ENCODE measurements around the gene PLA2G4A.

The PLA2G4A gene

GRCh38 chr1:186828611-186829454, at the start of gene PLA2G4A:
Gene PLA2G4A (plus strand): TSS chr1:186828949. CDS start chr1:186854355, 25,406 bp downstream.
- Histone ChIP-seq H3K4me3 (ENCODE audit: low read length in 2 of 2) (peak within 1 kb of the TSS; percentile 93 to 98), H3K4me1 (ENCODE audit: control insufficient read depth in 2 of 2, insufficient read depth in 2 of 2, low read length in 2 of 2) (no peaks in the 10 kb centered on the region), H3K9ac (ENCODE audit: low read depth in 1 of 2, low read length in 2 of 2) (peak within 1 kb of the TSS; percentile 82 to 87), H3K36me3 (ENCODE audit: control insufficient read depth in 2 of 2, insufficient read depth in 2 of 2, low read length in 2 of 2) (no peaks in the 10 kb centered on the region), H3K9me3 (ENCODE audit: control insufficient read depth in 2 of 2, low read length in 2 of 2) (no peaks in the 10 kb centered on the region), H3K27ac (ENCODE audit: low read depth in 2 of 2, low read length in 2 of 2) (peak within 1 kb of the TSS; percentile 71 to 74), H3K27me3 (ENCODE audit: control insufficient read depth in 2 of 2, insufficient read depth in 2 of 2, low read length in 2 of 2) (no peaks in the 10 kb centered on the region)

- H3K4me3 ChIP-seq (ENCODE audit: low read length in 2 of 2) = no peak overlapping the region
- H3K4me1 ChIP-seq (ENCODE audit: control insufficient read depth in 2 of 2, insufficient read depth in 2 of 2, low read length in 2 of 2) = no peaks in the 10 kb centered on the region
- H3K36me3 ChIP-seq (ENCODE audit: control insufficient read depth in 2 of 2, insufficient read depth in 2 of 2, low read length in 2 of 2) = no peaks in the 10 kb centered on the region
- H3K27ac ChIP-seq (ENCODE audit: low read depth in 2 of 2, low read length in 2 of 2) = no peak overlapping the region
- no peaks in the 10 kb centered on the region for H3K9me3 ChIP-seq (ENCODE audit: control insufficient read depth in 2 of 2, low read length in 2 of 2)
- no peak overlapping the region for H3K9ac ChIP-seq (ENCODE audit: low read depth in 1 of 2, low read length in 2 of 2)
- H3K27me3 ChIP-seq (ENCODE audit: control insufficient read depth in 2 of 2, insufficient read depth in 2 of 2, low read length in 2 of 2) = no peaks in the 10 kb centered on the region
Observed at GRCh38 chr1:186780076-186780475, 48.7 kb upstream of the PLA2G4A start.

- Histone ChIP-seq H3K4me3 (ENCODE audit: low read length in 2 of 2) (no peak overlapping the region), H3K27me3 (ENCODE audit: control insufficient read depth in 2 of 2, insufficient read depth in 2 of 2, low read length in 2 of 2) (no peaks in the 10 kb centered on the region), H3K4me1 (ENCODE audit: control insufficient read depth in 2 of 2, insufficient read depth in 2 of 2, low read length in 2 of 2) (no peaks in the 10 kb centered on the region), H3K9me3 (ENCODE audit: control insufficient read depth in 2 of 2, low read length in 2 of 2) (no peaks in the 10 kb centered on the region), H3K27ac (ENCODE audit: low read depth in 2 of 2, low read length in 2 of 2) (no peak overlapping the region), H3K36me3 (ENCODE audit: control insufficient read depth in 2 of 2, insufficient read depth in 2 of 2, low read length in 2 of 2) (no peaks in the 10 kb centered on the region), H3K9ac (ENCODE audit: low read depth in 1 of 2, low read length in 2 of 2) (no peak overlapping the region)
Observed at GRCh38 chr1:186781730-186782129, 47.0 kb upstream of the PLA2G4A start.

- Histone ChIP-seq H3K4me1 (ENCODE audit: control insufficient read depth in 2 of 2, insufficient read depth in 2 of 2, low read length in 2 of 2) (no peaks in the 10 kb centered on the region), H3K27me3 (ENCODE audit: control insufficient read depth in 2 of 2, insufficient read depth in 2 of 2, low read length in 2 of 2) (no peaks in the 10 kb centered on the region), H3K36me3 (ENCODE audit: control insufficient read depth in 2 of 2, insufficient read depth in 2 of 2, low read length in 2 of 2) (no peaks in the 10 kb centered on the region), H3K27ac (ENCODE audit: low read depth in 2 of 2, low read length in 2 of 2) (no peak overlapping the region), H3K9ac (ENCODE audit: low read depth in 1 of 2, low read length in 2 of 2) (no peak overlapping the region), H3K4me3 (ENCODE audit: low read length in 2 of 2) (no peak overlapping the region), H3K9me3 (ENCODE audit: control insufficient read depth in 2 of 2, low read length in 2 of 2) (no peaks in the 10 kb centered on the region)
Observed at GRCh38 chr1:186782791-186783190, 46.0 kb upstream of the PLA2G4A start.

- Histone ChIP-seq H3K27me3 (ENCODE audit: control insufficient read depth in 2 of 2, insufficient read depth in 2 of 2, low read length in 2 of 2) (no peaks in the 10 kb centered on the region), H3K9ac (ENCODE audit: low read depth in 1 of 2, low read length in 2 of 2) (no peak overlapping the region), H3K36me3 (ENCODE audit: control insufficient read depth in 2 of 2, insufficient read depth in 2 of 2, low read length in 2 of 2) (no peaks in the 10 kb centered on the region), H3K27ac (ENCODE audit: low read depth in 2 of 2, low read length in 2 of 2) (no peak overlapping the region), H3K4me3 (ENCODE audit: low read length in 2 of 2) (no peak overlapping the region), H3K9me3 (ENCODE audit: control insufficient read depth in 2 of 2, low read length in 2 of 2) (no peaks in the 10 kb centered on the region), H3K4me1 (ENCODE audit: control insufficient read depth in 2 of 2, insufficient read depth in 2 of 2, low read length in 2 of 2) (no peaks in the 10 kb centered on the region)
Observed at GRCh38 chr1:186783193-186783592, 45.6 kb upstream of the PLA2G4A start.

GRCh38 chr1:186785503-186785902, 43.2 kb upstream of the PLA2G4A start:
- Histone ChIP-seq H3K27ac (ENCODE audit: low read depth in 2 of 2, low read length in 2 of 2) (no peak overlapping the region), H3K9ac (ENCODE audit: low read depth in 1 of 2, low read length in 2 of 2) (no peak overlapping the region), H3K9me3 (ENCODE audit: control insufficient read depth in 2 of 2, low read length in 2 of 2) (no peaks in the 10 kb centered on the region), H3K36me3 (ENCODE audit: control insufficient read depth in 2 of 2, insufficient read depth in 2 of 2, low read length in 2 of 2) (no peaks in the 10 kb centered on the region), H3K4me1 (ENCODE audit: control insufficient read depth in 2 of 2, insufficient read depth in 2 of 2, low read length in 2 of 2) (no peaks in the 10 kb centered on the region), H3K4me3 (ENCODE audit: low read length in 2 of 2) (no peak overlapping the region), H3K27me3 (ENCODE audit: control insufficient read depth in 2 of 2, insufficient read depth in 2 of 2, low read length in 2 of 2) (no peaks in the 10 kb centered on the region)

GRCh38 chr1:186790101-186790500, 38.6 kb upstream of the PLA2G4A start:
- Histone ChIP-seq H3K4me1 (ENCODE audit: control insufficient read depth in 2 of 2, insufficient read depth in 2 of 2, low read length in 2 of 2) (no peaks in the 10 kb centered on the region), H3K27ac (ENCODE audit: low read depth in 2 of 2, low read length in 2 of 2) (no peak overlapping the region), H3K9ac (ENCODE audit: low read depth in 1 of 2, low read length in 2 of 2) (no peak overlapping the region), H3K36me3 (ENCODE audit: control insufficient read depth in 2 of 2, insufficient read depth in 2 of 2, low read length in 2 of 2) (no peaks in the 10 kb centered on the region), H3K4me3 (ENCODE audit: low read length in 2 of 2) (no peak overlapping the region), H3K9me3 (ENCODE audit: control insufficient read depth in 2 of 2, low read length in 2 of 2) (no peaks in the 10 kb centered on the region), H3K27me3 (ENCODE audit: control insufficient read depth in 2 of 2, insufficient read depth in 2 of 2, low read length in 2 of 2) (no peaks in the 10 kb centered on the region)

- no peaks in the 10 kb centered on the region for H3K4me1 ChIP-seq (ENCODE audit: control insufficient read depth in 2 of 2, insufficient read depth in 2 of 2, low read length in 2 of 2)
- no peaks in the 10 kb centered on the region for H3K9me3 ChIP-seq (ENCODE audit: control insufficient read depth in 2 of 2, low read length in 2 of 2)
- no peak overlapping the region for H3K4me3 ChIP-seq (ENCODE audit: low read length in 2 of 2)
- H3K36me3 ChIP-seq (ENCODE audit: control insufficient read depth in 2 of 2, insufficient read depth in 2 of 2, low read length in 2 of 2) = no peaks in the 10 kb centered on the region
- no peaks in the 10 kb centered on the region for H3K27me3 ChIP-seq (ENCODE audit: control insufficient read depth in 2 of 2, insufficient read depth in 2 of 2, low read length in 2 of 2)
- H3K27ac ChIP-seq (ENCODE audit: low read depth in 2 of 2, low read length in 2 of 2) = no peak overlapping the region
- no peak overlapping the region for H3K9ac ChIP-seq (ENCODE audit: low read depth in 1 of 2, low read length in 2 of 2)
Observed at GRCh38 chr1:186792870-186793581, 35.7 kb upstream of the PLA2G4A start.

GRCh38 chr1:186793582-186793927, 35.2 kb upstream of the PLA2G4A start:
- Histone ChIP-seq H3K27ac (ENCODE audit: low read depth in 2 of 2, low read length in 2 of 2) (no peak overlapping the region), H3K4me3 (ENCODE audit: low read length in 2 of 2) (no peak overlapping the region), H3K36me3 (ENCODE audit: control insufficient read depth in 2 of 2, insufficient read depth in 2 of 2, low read length in 2 of 2) (no peaks in the 10 kb centered on the region), H3K27me3 (ENCODE audit: control insufficient read depth in 2 of 2, insufficient read depth in 2 of 2, low read length in 2 of 2) (no peaks in the 10 kb centered on the region), H3K9me3 (ENCODE audit: control insufficient read depth in 2 of 2, low read length in 2 of 2) (no peaks in the 10 kb centered on the region), H3K9ac (ENCODE audit: low read depth in 1 of 2, low read length in 2 of 2) (no peak overlapping the region), H3K4me1 (ENCODE audit: control insufficient read depth in 2 of 2, insufficient read depth in 2 of 2, low read length in 2 of 2) (no peaks in the 10 kb centered on the region)

GRCh38 chr1:186798960-186799688, 29.6 kb upstream of the PLA2G4A start:
- Histone ChIP-seq H3K36me3 (ENCODE audit: control insufficient read depth in 2 of 2, insufficient read depth in 2 of 2, low read length in 2 of 2) (no peaks in the 10 kb centered on the region), H3K9me3 (ENCODE audit: control insufficient read depth in 2 of 2, low read length in 2 of 2) (no peaks in the 10 kb centered on the region), H3K9ac (ENCODE audit: low read depth in 1 of 2, low read length in 2 of 2) (no peak overlapping the region), H3K27ac (ENCODE audit: low read depth in 2 of 2, low read length in 2 of 2) (no peak overlapping the region), H3K4me1 (ENCODE audit: control insufficient read depth in 2 of 2, insufficient read depth in 2 of 2, low read length in 2 of 2) (no peaks in the 10 kb centered on the region), H3K4me3 (ENCODE audit: low read length in 2 of 2) (no peak overlapping the region), H3K27me3 (ENCODE audit: control insufficient read depth in 2 of 2, insufficient read depth in 2 of 2, low read length in 2 of 2) (no peaks in the 10 kb centered on the region)

Measured in mucosa of rectum (tissue), 2 donors.